GM12878 (cell line): ENCODE data around the gene NDUFS4. TPM values are rescaled to one million over a fixed set of nuclear protein-coding genes. Genes with fewer than 3 reads are reported as not detected.

Experiments
- ATAC-seq: fragments of 200-7000 bp; cut with Tn5 transposase; 3 replicates; pipeline ENCODE4 v1.9.1; 2020; ENCODE audit warnings: mild to moderate bottlenecking, moderate library complexity
- Bru-seq: library from RNA; stranded (reverse); fragments of 400-500 nt; gene quantifications from one replicate; lab custom pipeline; 2021; lab: Mats Ljungman, UMichigan
- BruChase-seq, 2 experiments: library from RNA; stranded (reverse); fragments of 400-500 nt; gene quantifications; one replicate each; lab custom pipeline; 2021; lab: Mats Ljungman, UMichigan
- BruUV-seq: library from RNA; stranded (reverse); fragments of 400-500 nt; replicated peaks from 2 replicates; lab custom pipeline; 2021; lab: Mats Ljungman, UMichigan
- CTCF ChIA-PET: fragments of 300-600 bp; sonication (Branson Sonifier 250); formaldehyde crosslinking; extraction: SDS; loops from one replicate; lab custom pipeline; 2021; ENCODE audit warnings: inconsistent platforms; lab: Yijun Ruan, JAX
- POLR2A ChIA-PET: fragments of 350-600 bp; formaldehyde crosslinking; extraction: SDS; loops from one replicate; lab custom pipeline; 2021; ENCODE audit warnings: inconsistent platforms; lab: Charles Lee
- RAD21 ChIA-PET: fragments of 300-600 bp; sonication (Branson Sonifier 250); formaldehyde crosslinking; loops from one replicate; lab custom pipeline; 2023; ENCODE audit warnings: antibody characterized with exemption; ENCODE audit not compliant: unreplicated experiment; lab: Charles Lee
- SMC1A ChIA-PET: fragments of 300-600 bp; sonication (Branson Sonifier 250); formaldehyde crosslinking; loops from one replicate; lab custom pipeline; 2023; ENCODE audit not compliant: unreplicated experiment, uncharacterized antibody; lab: Charles Lee
- DNase-seq: peaks from one replicate; pipeline ENCODE4 v3.0.0-alpha.2; 2011; ENCODE audit warnings: low read depth, low spot score
- FAIRE-seq: peaks from 3 replicates; lab custom pipeline; 2011; peaks lifted over from hg19 to GRCh38; lab: Jason Lieb, UNC
- H2AFZ ChIP-seq: 2 replicates; pipeline ENCODE4 v1.6.0; 2011; ENCODE audit warnings: low read depth, low read length, control low read depth; ENCODE audit not compliant: control insufficient read depth
- H3K27ac ChIP-seq: 2 replicates; pipeline ENCODE4 v1.5.1; 2011; ENCODE audit warnings: control low read depth; ENCODE audit not compliant: control insufficient read depth, insufficient read depth
- H3K27me3 ChIP-seq, 2 experiments: replicated peaks in 1 of 2; 2 replicates each; pipeline versions ENCODE4 v1.6.0 to v1.6.1; 2011; ENCODE audit warnings: low read length in 1 of 2; ENCODE audit not compliant: control insufficient read depth in 2 of 2, insufficient read depth in 2 of 2
- H3K36me3 ChIP-seq, 2 experiments: 2 replicates each; pipeline ENCODE4 v1.5.1; 2011; ENCODE audit warnings: low read length in 1 of 2; ENCODE audit not compliant: control insufficient read depth in 2 of 2, insufficient read depth in 2 of 2
- H3K4me1 ChIP-seq: 2 replicates; pipeline ENCODE4 v1.6.1; 2011; ENCODE audit warnings: mild to moderate bottlenecking, low read length, moderate library complexity, mixed read lengths; ENCODE audit not compliant: control insufficient read depth, insufficient read depth
- H3K4me2 ChIP-seq: 2 replicates; pipeline ENCODE4 v1.6.0; 2011; ENCODE audit warnings: control low read depth; ENCODE audit not compliant: control insufficient read depth, insufficient read depth
- H3K4me3 ChIP-seq: fragments of 200-600 bp; sonication (generic); 2 replicates; pipeline ENCODE4 v1.5.1; 2016
- H3K79me2 ChIP-seq: 2 replicates; pipeline ENCODE4 v1.6.0; 2011; ENCODE audit warnings: low read length; ENCODE audit not compliant: control insufficient read depth, insufficient read depth
- H3K9ac ChIP-seq: 2 replicates; pipeline ENCODE4 v1.8.0; 2011; ENCODE audit warnings: low read length, control low read depth, mixed read lengths; ENCODE audit not compliant: control insufficient read depth, insufficient read depth
- H3K9me3 ChIP-seq: replicated peaks from 3 replicates; pipeline ENCODE4 v1.5.1; 2011; ENCODE audit warnings: mild to moderate bottlenecking, low read length; ENCODE audit not compliant: control insufficient read depth, insufficient read depth
- H4K20me1 ChIP-seq: 2 replicates; pipeline ENCODE4 v1.6.0; 2011; ENCODE audit not compliant: control insufficient read depth, insufficient read depth
- BCL11A ChIP-seq: IDR thresholded peaks from 2 replicates; pipeline ENCODE4 v1.6.1; 2011; ENCODE audit warnings: low read depth, low read length
- CEBPB ChIP-seq, 2 experiments: fragments of 150-350 bp in 1 of 2; IDR thresholded peaks; 2 replicates each; pipeline ENCODE4 v1.6.1; 2012 to 2014; ENCODE audit warnings: low read depth in 2 of 2, low read length in 2 of 2, borderline replicate concordance in 1 of 2, inconsistent platforms in 1 of 2
- CHD1 ChIP-seq: IDR thresholded peaks from 2 replicates; pipeline ENCODE4 v1.6.1; 2012; ENCODE audit warnings: low read depth, low read length, improper control_type of control experiment
- RAD21 ChIP-seq: IDR thresholded peaks from 2 replicates; pipeline ENCODE4 v1.6.1; 2011; ENCODE audit warnings: mild to moderate bottlenecking, low read depth, low read length, moderate library complexity; ENCODE audit not compliant: insufficient read depth
- RFX5 ChIP-seq: IDR thresholded peaks from 2 replicates; pipeline ENCODE4 v1.6.1; 2011; ENCODE audit warnings: low read depth, low read length, improper control_type of control experiment
- SMAD1 ChIP-seq: fragments of 450-650 bp; IDR thresholded peaks from 2 replicates; pipeline ENCODE4 v1.6.1; 2018; ENCODE audit warnings: mild to moderate bottlenecking, low read depth; ENCODE audit not compliant: partially characterized antibody
- TARDBP ChIP-seq: IDR thresholded peaks from 2 replicates; pipeline ENCODE4 v1.6.1; 2016; ENCODE audit warnings: borderline replicate concordance
- TCF12 ChIP-seq: IDR thresholded peaks from 2 replicates; pipeline ENCODE4 v1.6.1; 2011; ENCODE audit warnings: low read depth, mild to moderate bottlenecking, low read length
- TCF7 ChIP-seq: IDR thresholded peaks from 2 replicates; pipeline ENCODE4 v1.6.1; 2014; ENCODE audit warnings: antibody characterized with exemption, borderline replicate concordance
- USF2 ChIP-seq: IDR thresholded peaks from 2 replicates; pipeline ENCODE4 v1.6.1; 2011; ENCODE audit warnings: low read depth, low read length, improper control_type of control experiment, borderline replicate concordance
- WGBS: methylation state at CpG from one replicate; pipeline ENCODE4 v1.1.6; 2016; ENCODE audit warnings: low lambda C conversion rate; ENCODE audit not compliant: insufficient replicate concordance, insufficient coverage; ENCODE audit errors: missing lambda C conversion rate; 5-methylcytosine and 5-hydroxymethylcytosine counted together
- in situ Hi-C: fragments of 300-500 bp; cut with MboI; formaldehyde crosslinking; loops from 9 replicates; pipeline ENCODE4 v1.14.3; 2018; ENCODE audit warnings: mixed read lengths
- intact Hi-C: fragments of 100-400 bp; cut with micrococcal nuclease; formaldehyde crosslinking; loops from one replicate; pipeline ENCODE4 v1.14.2; 2022; ENCODE audit not compliant: unreplicated experiment
- long read RNA-seq, 2 experiments: library from polyadenylated mRNA; unstranded; transcript quantifications; one replicate each; pipeline ENCODE4 v2.0.0, GENCODE V29; 2019 to 2020
- polyA minus RNA-seq, 3 experiments: library from RNA; depleted of rRNA, polyadenylated mRNA; stranded (reverse); fragments of >200 nt; gene quantifications; 2 replicates each; pipeline ENCODE4 v1.2.3, GENCODE V29; 2011
- polyA plus RNA-seq, 11 experiments: library from polyadenylated mRNA; depleted of rRNA in 4 of 11; unstranded in 6 of 11; stranded (reverse) in 5 of 11; fragments of >200 nt; fragmentation: Nextera tagmentation in 4 of 11; fragmentation: Illumina TruSeq in 1 of 11; extraction: Ambion mirVana in 4 of 11; extraction: Trizol in 1 of 11; gene quantifications; 1 replicate in 1 of 11; 2 replicates in 10 of 11; pipeline versions ENCODE4 v1.2.1 to v1.2.3, GENCODE V29; 2011 to 2016; ENCODE audit warnings: inconsistent platforms in 2 of 11, missing spikeins in 2 of 11, low read depth in 1 of 11
- total RNA-seq, 4 experiments: library from RNA; depleted of rRNA in 3 of 4; stranded (reverse); fragments of >200 nt in 3 of 4; fragmentation: Illumina TruSeq in 1 of 4; extraction: Trizol in 1 of 4; gene quantifications; 2 replicates each; pipeline versions ENCODE4 v1.2.1 to v1.2.3, GENCODE V29; 2013 to 2021
- TF ChIP-seq, protein P1 (sequence below): IDR thresholded peaks from 2 replicates; pipeline ENCODE4 v1.6.1; 2011; ENCODE audit warnings: borderline replicate concordance, low read depth, mild to moderate bottlenecking, moderate library complexity, mixed read lengths, low read length; ENCODE audit not compliant: insufficient read depth; ENCODE audit errors: extremely low read length
- TF ChIP-seq, protein P2 (sequence below): IDR thresholded peaks from 2 replicates; pipeline ENCODE4 v1.6.1; 2012; ENCODE audit warnings: low read depth, low read length, improper control_type of control experiment
- TF ChIP-seq, protein P3 (sequence below): fragments of 450-650 bp; IDR thresholded peaks from 2 replicates; pipeline ENCODE4 v1.6.1; 2017; ENCODE audit warnings: low read depth, mild to moderate bottlenecking, moderate library complexity

Gene NDUFS4
- total RNA-seq (2013; cell fraction: nucleolus; rRNA removed) = 38.1 and 39.0 TPM in 2 replicates
- total RNA-seq (2014; rRNA removed) (91.1 and 97.8 TPM in 2 replicates), total RNA-seq (2014; rRNA removed; fragmentation: Illumina TruSeq; extraction: Trizol) (108 and 117 TPM in 2 replicates), total RNA-seq (2021) (69.9 and 73.9 TPM in 2 replicates), polyA plus RNA-seq (2011; rRNA removed) (119 and 165 TPM in 2 replicates), polyA plus RNA-seq (2014; fragmentation: Illumina TruSeq; extraction: Trizol) (89.9 and 98.3 TPM in 2 replicates), polyA plus RNA-seq (2014; fragmentation: Nextera tagmentation; extraction: Ambion mirVana) (100 to 1,000 TPM; 303 to 366 TPM), polyA plus RNA-seq (2014; rRNA removed) (76.9 and 99.0 TPM in 2 replicates), polyA plus RNA-seq (2016; fragmentation: Nextera tagmentation; extraction: Ambion mirVana) (100 to 1,000 TPM; 124 to 125 TPM), polyA minus RNA-seq (2011; rRNA and poly(A)+ RNA removed) (16.4 and 38.2 TPM in 2 replicates), Bru-seq, nascent RNA (percentile 83 among the genes with signal in this experiment), BruChase-seq, experiment 1, labeled RNA remaining after a 6-hour chase (percentile 65 among the genes with signal in this experiment), BruChase-seq, experiment 2, labeled RNA remaining after a 2-hour chase (percentile 65 among the genes with signal in this experiment)
- 66.7 TPM for polyA plus RNA-seq (2011; ENCODE audit: low read depth)
- polyA plus RNA-seq (2011; cell fraction: cytosol; rRNA removed) = 49.6 and 57.0 TPM in 2 replicates
- polyA plus RNA-seq (2011; cell fraction: nucleus; rRNA removed) = 39.0 and 55.9 TPM in 2 replicates
- 71.8 and 90.6 TPM in 2 replicates for polyA plus RNA-seq (2012)
- 8.6 and 10.0 TPM in 2 replicates for polyA minus RNA-seq (2011; cell fraction: cytosol; rRNA and poly(A)+ RNA removed)
- 27.2 and 35.5 TPM in 2 replicates for polyA minus RNA-seq (2011; cell fraction: nucleus; rRNA and poly(A)+ RNA removed)
- long read RNA-seq, experiment 1, transcript NDUFS4-201 (5 exons, 675 nt) = major isoform, 30 of 30 reads
- long read RNA-seq, experiment 1, partial matches to known transcripts = 0 of 30 reads
- long read RNA-seq, experiment 1, other reads (novel, unspliced or antisense) = 0 of 30 reads
- long read RNA-seq, experiment 2, transcript NDUFS4-201 (5 exons, 675 nt) = major isoform, 105 of 123 reads
- long read RNA-seq, experiment 2, partial matches to known transcripts = 4 of 123 reads
- long read RNA-seq, experiment 2, other reads (novel, unspliced or antisense) = 10 of 123 reads

GRCh38 chr5:53560506-53561191 is at the start of gene NDUFS4:
Gene NDUFS4 (plus strand): TSS chr5:53560639. CDS start chr5:53560663, 24 bp downstream.
- peak; percentile 98 for FAIRE-seq
- intact Hi-C loops = loop anchor here (5.0 to 10.0 kb wide), 2 partner anchors 78 to 654 kb away; partner anchors contain the start of gene FST
- CTCF ChIA-PET = interaction anchor here (0.8 kb wide), 1 partner anchor 35 kb away, joined by 3 read pairs; no protein-coding TSS in a partner anchor
- H3K27ac ChIP-seq = peak within 1 kb of the TSS; percentile 87
- peak within 1 kb of the TSS; percentile 94 for H3K9ac ChIP-seq
- peak within 1 kb of the TSS; percentile 58 for H3K4me2 ChIP-seq
- RAD21 ChIA-PET = no interaction called here
- peak; percentile 91 for ATAC-seq
- peaks cover 28% of the 10 kb centered on the region for H3K79me2 ChIP-seq
- no peaks in the 10 kb centered on the region for H3K36me3 ChIP-seq
- peak within 1 kb of the TSS; percentile 93 for H3K4me3 ChIP-seq
- H3K27me3 ChIP-seq = no peaks in the 10 kb centered on the region
- SMC1A ChIA-PET = no interaction called here
- TSS peak; percentile 89 for BruUV-seq
- peak within 1 kb of the TSS; percentile 90 for H2AFZ ChIP-seq
- in situ Hi-C loops = no loop called here
- no peaks in the 10 kb centered on the region for H4K20me1 ChIP-seq
- DNase-seq = peak; percentile 45
- H3K9me3 ChIP-seq = no peaks in the 10 kb centered on the region
- WGBS = 1% methylated on average over 30 of the region's 30 CpGs
- POLR2A ChIA-PET = interaction anchor here (0.6 kb wide), 1 partner anchor 1283 kb away, joined by 3 read pairs; no protein-coding TSS in a partner anchor
- H3K4me1 ChIP-seq = no peaks in the 10 kb centered on the region
- TF ChIP-seq RAD21 (no peak), SMAD1 (peak; percentile 31), TCF12 (no peak), RFX5 (no peak), CHD1 (no peak), CEBPB (IDR thresholded peaks at IDR 0.05; ENCODE audit: borderline replicate concordance in 1 of 2, low read depth in 2 of 2, low read length in 2 of 2) (peak; percentile 83 to 99; a peak in 3 of 4 replicates), TARDBP (no peak), TCF7 (no peak), BCL11A (no peak), USF2 (no peak)
- TF ChIP-seq, protein P1, sequence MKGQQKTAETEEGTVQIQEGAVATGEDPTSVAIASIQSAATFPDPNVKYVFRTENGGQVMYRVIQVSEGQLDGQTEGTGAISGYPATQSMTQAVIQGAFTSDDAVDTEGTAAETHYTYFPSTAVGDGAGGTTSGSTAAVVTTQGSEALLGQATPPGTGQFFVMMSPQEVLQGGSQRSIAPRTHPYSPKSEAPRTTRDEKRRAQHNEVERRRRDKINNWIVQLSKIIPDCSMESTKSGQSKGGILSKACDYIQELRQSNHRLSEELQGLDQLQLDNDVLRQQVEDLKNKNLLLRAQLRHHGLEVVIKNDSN = no peak
- TF ChIP-seq, protein P2, sequence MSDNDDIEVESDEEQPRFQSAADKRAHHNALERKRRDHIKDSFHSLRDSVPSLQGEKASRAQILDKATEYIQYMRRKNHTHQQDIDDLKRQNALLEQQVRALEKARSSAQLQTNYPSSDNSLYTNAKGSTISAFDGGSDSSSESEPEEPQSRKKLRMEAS = no peak
- TF ChIP-seq, protein P3, sequence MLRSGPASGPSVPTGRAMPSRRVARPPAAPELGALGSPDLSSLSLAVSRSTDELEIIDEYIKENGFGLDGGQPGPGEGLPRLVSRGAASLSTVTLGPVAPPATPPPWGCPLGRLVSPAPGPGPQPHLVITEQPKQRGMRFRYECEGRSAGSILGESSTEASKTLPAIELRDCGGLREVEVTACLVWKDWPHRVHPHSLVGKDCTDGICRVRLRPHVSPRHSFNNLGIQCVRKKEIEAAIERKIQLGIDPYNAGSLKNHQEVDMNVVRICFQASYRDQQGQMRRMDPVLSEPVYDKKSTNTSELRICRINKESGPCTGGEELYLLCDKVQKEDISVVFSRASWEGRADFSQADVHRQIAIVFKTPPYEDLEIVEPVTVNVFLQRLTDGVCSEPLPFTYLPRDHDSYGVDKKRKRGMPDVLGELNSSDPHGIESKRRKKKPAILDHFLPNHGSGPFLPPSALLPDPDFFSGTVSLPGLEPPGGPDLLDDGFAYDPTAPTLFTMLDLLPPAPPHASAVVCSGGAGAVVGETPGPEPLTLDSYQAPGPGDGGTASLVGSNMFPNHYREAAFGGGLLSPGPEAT = peak; percentile 87
